K562 (cell line): ENCODE results near the gene UCHL1. TPM values are rescaled to one million over a fixed set of nuclear protein-coding genes. Genes with fewer than 3 reads are reported as not detected.

Source experiments
- ATAC-seq: fragments of 200-7000 bp; cut with Tn5 transposase; 3 replicates; pipeline ENCODE4 v1.9.1; 2020; ENCODE audit warnings: moderate library complexity
- BruUV-seq: library from RNA; stranded (reverse); fragments of 400-500 nt; replicated peaks from 2 replicates; lab custom pipeline; 2021; lab: Mats Ljungman, UMichigan
- CTCF ChIA-PET: fragments of 300-600 bp; formaldehyde crosslinking; extraction: SDS; loops from one replicate; lab custom pipeline; 2021; ENCODE audit warnings: low intra/inter-chr PET ratio; lab: Yijun Ruan, JAX
- POLR2A ChIA-PET: fragments of 300-600, 350-650 bp; sonication (Branson Sonifier 250); formaldehyde crosslinking; extraction: SDS; loops from one replicate; lab custom pipeline; 2021; ENCODE audit warnings: antibody characterized with exemption, inconsistent platforms; lab: Yijun Ruan, JAX
- DNase-seq, 4 experiments: peaks; one replicate each; pipeline versions ENCODE4 v3.0.0 to v3.0.0-alpha.2; 2011 to 2018; ENCODE audit warnings: low spot score in 3 of 4, mixed read lengths in 3 of 4; ENCODE audit errors: extremely low read depth in 1 of 4
- FAIRE-seq: peaks from 2 replicates; lab custom pipeline; 2011; peaks lifted over from hg19 to GRCh38; lab: Jason Lieb, UNC
- H2AFZ ChIP-seq: 2 replicates; pipeline ENCODE4 v1.6.0; 2011; ENCODE audit warnings: low read depth, low read length, control low read depth, inconsistent platforms
- H3K27ac ChIP-seq: fragments of 200-600 bp; 3 replicates; pipeline ENCODE4 v1.8.0; 2011; ENCODE audit warnings: low read depth, mild to moderate bottlenecking, control low read depth, inconsistent platforms, low read length, moderate library complexity, mixed read lengths; ENCODE audit errors: extremely low read depth
- H3K27me3 ChIP-seq, 2 experiments: fragments of 300-600 bp in 1 of 2; 2 replicates in 1 of 2; 3 replicates in 1 of 2; pipeline versions ENCODE4 v1.6.0 to v1.8.0; 2011; ENCODE audit warnings: inconsistent platforms in 2 of 2, low read length in 2 of 2, mild to moderate bottlenecking in 1 of 2, mixed read lengths in 1 of 2, moderate library complexity in 1 of 2; ENCODE audit not compliant: control insufficient read depth in 2 of 2, insufficient read depth in 2 of 2
- H3K36me3 ChIP-seq: fragments of 300-600 bp; 3 replicates; pipeline ENCODE4 v1.8.0; 2011; ENCODE audit warnings: mild to moderate bottlenecking, low read length, inconsistent platforms; ENCODE audit not compliant: control insufficient read depth, insufficient read depth
- H3K4me1 ChIP-seq, 2 experiments: fragments of 200-600 bp in 1 of 2; replicated peaks in 1 of 2; 2 replicates in 1 of 2; 3 replicates in 1 of 2; pipeline versions ENCODE4 v1.5.1 to v1.8.0; 2011; ENCODE audit warnings: inconsistent platforms in 2 of 2, low read length in 2 of 2, mild to moderate bottlenecking in 1 of 2, mixed read lengths in 1 of 2, moderate library complexity in 1 of 2; ENCODE audit not compliant: control insufficient read depth in 2 of 2, insufficient read depth in 2 of 2
- H3K4me2 ChIP-seq: 2 replicates; pipeline ENCODE4 v1.6.1; 2011; ENCODE audit warnings: low read length, control low read depth, inconsistent platforms, mixed read lengths; ENCODE audit not compliant: insufficient read depth
- H3K4me3 ChIP-seq: fragments of 200-600 bp; sonication (generic), shearing (Covaris generic); 2 replicates; pipeline ENCODE4 v1.5.1; 2016; ENCODE audit warnings: control low read depth, inconsistent platforms
- H3K79me2 ChIP-seq: fragments of 200-600 bp; 3 replicates; pipeline ENCODE4 v1.8.0; 2011; ENCODE audit warnings: low read length, inconsistent platforms; ENCODE audit not compliant: control insufficient read depth, insufficient read depth
- H3K9ac ChIP-seq, 2 experiments: 2 replicates each; pipeline versions ENCODE4 v1.6.0 to v1.6.1; 2011; ENCODE audit warnings: low read depth in 2 of 2, low read length in 2 of 2, control low read depth in 1 of 2, inconsistent platforms in 1 of 2, mild to moderate bottlenecking in 1 of 2, mixed read lengths in 1 of 2; ENCODE audit not compliant: insufficient read depth in 1 of 2
- H3K9me1 ChIP-seq: one replicate; pipeline ENCODE4 v1.6.0; 2011; ENCODE audit warnings: inconsistent platforms, mild to moderate bottlenecking, low read length, moderate library complexity; ENCODE audit not compliant: control insufficient read depth, insufficient read depth
- H3K9me3 ChIP-seq: replicated peaks from 2 replicates; pipeline ENCODE4 v1.5.1; 2011; ENCODE audit warnings: low read depth, low read length, inconsistent platforms; ENCODE audit not compliant: control insufficient read depth, insufficient read depth
- H4K20me1 ChIP-seq: replicated peaks from 2 replicates; pipeline ENCODE4 v1.6.1; 2011; ENCODE audit warnings: low read length, inconsistent platforms, mixed read lengths; ENCODE audit not compliant: control insufficient read depth, insufficient read depth
- ATF7 ChIP-seq: fragments of 450-650 bp; IDR thresholded peaks from 2 replicates; pipeline ENCODE4 v1.7.1; 2014; ENCODE audit warnings: mild to moderate bottlenecking, moderate library complexity
- FOXA1 ChIP-seq: fragments of 450-650 bp; IDR thresholded peaks from 2 replicates; pipeline ENCODE4 v1.6.1; 2016; ENCODE audit warnings: mild to moderate bottlenecking, borderline replicate concordance
- FOXP1 ChIP-seq: sonication (generic); formaldehyde crosslinking; IDR thresholded peaks from 2 replicates; pipeline ENCODE4 v1.8.0; 2022; ENCODE audit warnings: mild to moderate bottlenecking, missing genetic modification reagents
- HNRNPK ChIP-seq: fragments of 200-400 bp; formaldehyde crosslinking; IDR thresholded peaks from one replicate; pipeline ENCODE4 v1.6.1; 2018; ENCODE audit warnings: mild to moderate bottlenecking, low read depth, low read length; ENCODE audit not compliant: poor library complexity, severe bottlenecking
- KDM5B ChIP-seq: fragments of 200-600 bp; sonication (generic); IDR thresholded peaks from 2 replicates; pipeline ENCODE4 v1.6.1; 2012; ENCODE audit warnings: low read depth, mild to moderate bottlenecking, moderate library complexity, low read length, control low read depth, inconsistent platforms; ENCODE audit not compliant: insufficient replicate concordance
- MAFK ChIP-seq: IDR thresholded peaks from 2 replicates; pipeline ENCODE4 v1.6.1; 2011; ENCODE audit warnings: low read length, improper control_type of control experiment
- POLR2A ChIP-seq: fragments of 450-650 bp; conservative IDR thresholded peaks from 2 replicates; pipeline ENCODE4 v1.6.1; 2016
- POLR3G ChIP-seq: IDR thresholded peaks from 2 replicates; pipeline ENCODE4 v1.6.1; 2011; ENCODE audit not compliant: insufficient read length, insufficient replicate concordance; ENCODE audit errors: extremely low read depth
- TAF1 ChIP-seq: IDR thresholded peaks from 2 replicates; pipeline ENCODE4 v1.6.1; 2011; ENCODE audit warnings: mild to moderate bottlenecking, low read length, moderate library complexity; ENCODE audit not compliant: insufficient read depth, control insufficient read depth, severe bottlenecking; ENCODE audit errors: extremely low read depth
- ZNF79 ChIP-seq: fragments of 250-450 bp; sonication (Bioruptor Pico); IDR thresholded peaks from 2 replicates; pipeline ENCODE4 v1.4.0; 2020; ENCODE audit warnings: low read depth, mild to moderate bottlenecking, moderate library complexity
- WGBS: fragments of 100-300 bp; shearing (Covaris generic); methylation state at CpG from one replicate; pipeline ENCODE4 v1.1.6; 2016; ENCODE audit warnings: low coverage, mixed read lengths; ENCODE audit not compliant: insufficient coverage; ENCODE audit errors: missing lambda C conversion rate; 5-methylcytosine and 5-hydroxymethylcytosine counted together
- in situ Hi-C: fragments of 300-500 bp; cut with MboI; formaldehyde crosslinking; loops from 4 replicates; pipeline ENCODE4 v1.15.0; 2018; ENCODE audit warnings: inconsistent platforms, mixed read lengths
- intact Hi-C: fragments of 100-400 bp; cut with micrococcal nuclease; formaldehyde crosslinking; loops from 2 replicates; pipeline ENCODE4 v1.14.2; 2022
- polyA plus RNA-seq, 8 experiments: library from polyadenylated mRNA; depleted of rRNA in 4 of 8; stranded (reverse) in 5 of 8; unstranded in 3 of 8; fragments of >200 nt; fragmentation: Nextera tagmentation in 2 of 8; fragmentation: Illumina TruSeq in 1 of 8; extraction: Ambion mirVana in 2 of 8; extraction: Trizol in 1 of 8; gene quantifications; 2 replicates each; pipeline versions ENCODE4 v1.2.1 to v1.2.3, GENCODE V29; 2011 to 2014; ENCODE audit warnings: inconsistent platforms in 1 of 8, missing spikeins in 1 of 8
- total RNA-seq, 7 experiments: library from RNA; depleted of rRNA in 6 of 7; stranded (reverse); fragments of >200 nt in 6 of 7; fragmentation: Illumina TruSeq in 2 of 7; extraction: Trizol in 2 of 7; gene quantifications; 2 replicates each; pipeline versions ENCODE4 v1.2.1 to v1.2.3, GENCODE V29; 2011 to 2021; ENCODE audit warnings: low replicate concordance in 1 of 7
- TF ChIP-seq, protein P1 (sequence below): fragments of 250-450 bp; sonication (Bioruptor Pico); IDR thresholded peaks from 2 replicates; pipeline ENCODE4 v1.8.0; 2022; ENCODE audit warnings: inconsistent platforms
- TF ChIP-seq, protein P2 (sequence below): sonication (generic); formaldehyde crosslinking; IDR thresholded peaks from 2 replicates; pipeline ENCODE4 v1.8.0; 2022; ENCODE audit warnings: mild to moderate bottlenecking, missing genetic modification reagents
- TF ChIP-seq, protein P3 (sequence below): fragments of 150-350 bp; conservative IDR thresholded peaks from 2 replicates; pipeline ENCODE4 v1.6.1; 2014; ENCODE audit warnings: low read length
- TF ChIP-seq, protein P4 (sequence below): fragments of 250-450 bp; sonication (Bioruptor Pico); IDR thresholded peaks from 2 replicates; pipeline ENCODE4 v1.5.0; 2020; ENCODE audit warnings: mild to moderate bottlenecking

Gene UCHL1
- total and polyA plus RNA-seq, 9 of the 15 experiments (the other 6 are each of a cell fraction or from before 2014, with no cell fraction given): 0.42 TPM; not detected in 8

DNA sequence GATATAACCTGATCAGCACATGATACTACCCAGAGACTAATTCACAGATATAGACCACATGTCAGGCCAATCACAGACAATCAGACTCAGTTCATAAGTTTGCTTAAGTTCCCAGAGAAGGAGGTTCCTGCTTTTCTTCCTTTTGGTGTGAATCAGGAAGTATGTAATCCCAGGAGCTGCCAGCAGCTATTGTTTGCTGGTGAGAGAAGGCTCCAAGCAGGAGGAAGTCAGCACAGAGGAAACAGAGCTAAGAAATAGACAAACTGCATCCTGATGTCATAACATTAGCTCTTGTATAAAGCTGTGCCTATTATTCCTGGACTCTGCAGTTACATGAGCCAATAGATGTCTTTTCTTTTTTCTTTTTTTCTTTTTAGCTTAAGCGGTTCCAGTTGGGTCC lies 50.9 kb downstream of the UCHL1 start:
- DNase-seq: no peak
- no peak overlapping the region for H3K4me2 ChIP-seq
- H3K79me2 ChIP-seq: no peaks in the 10 kb centered on the region
- ChIA-PET CTCF (no interaction called here), POLR2A (no interaction called here)
- WGBS: 0% methylated on average over 1 of the region's 1 CpG
- no peaks in the 10 kb centered on the region for H3K36me3 ChIP-seq
- intact Hi-C loops (no loop called here), in situ Hi-C loops (no loop called here)
- ATAC-seq: no peak
- BruUV-seq: no TSS peak
- FAIRE-seq: no peak
- H3K9me1 ChIP-seq: no peaks in the 10 kb centered on the region
- H3K27ac ChIP-seq: no peak overlapping the region
- H3K27me3 ChIP-seq: no peaks in the 10 kb centered on the region; a peak in 1 of 5 replicates
- H3K4me3 ChIP-seq: no peak overlapping the region
- H2AFZ ChIP-seq: no peak overlapping the region
- no peaks in the 10 kb centered on the region for H4K20me1 ChIP-seq
- TF ChIP-seq MAFK: no peak
- no peak for TF ChIP-seq ZNF79 (CRISPR knock-in tag)
- TF ChIP-seq, protein P1, sequence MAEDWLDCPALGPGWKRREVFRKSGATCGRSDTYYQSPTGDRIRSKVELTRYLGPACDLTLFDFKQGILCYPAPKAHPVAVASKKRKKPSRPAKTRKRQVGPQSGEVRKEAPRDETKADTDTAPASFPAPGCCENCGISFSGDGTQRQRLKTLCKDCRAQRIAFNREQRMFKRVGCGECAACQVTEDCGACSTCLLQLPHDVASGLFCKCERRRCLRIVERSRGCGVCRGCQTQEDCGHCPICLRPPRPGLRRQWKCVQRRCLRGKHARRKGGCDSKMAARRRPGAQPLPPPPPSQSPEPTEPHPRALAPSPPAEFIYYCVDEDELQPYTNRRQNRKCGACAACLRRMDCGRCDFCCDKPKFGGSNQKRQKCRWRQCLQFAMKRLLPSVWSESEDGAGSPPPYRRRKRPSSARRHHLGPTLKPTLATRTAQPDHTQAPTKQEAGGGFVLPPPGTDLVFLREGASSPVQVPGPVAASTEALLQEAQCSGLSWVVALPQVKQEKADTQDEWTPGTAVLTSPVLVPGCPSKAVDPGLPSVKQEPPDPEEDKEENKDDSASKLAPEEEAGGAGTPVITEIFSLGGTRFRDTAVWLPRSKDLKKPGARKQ (CRISPR knock-in tag): no peak
- TF ChIP-seq FOXA1: no peak
- no peak for TF ChIP-seq FOXP1
- TF ChIP-seq ATF7: no peak
- TF ChIP-seq, protein P2, sequence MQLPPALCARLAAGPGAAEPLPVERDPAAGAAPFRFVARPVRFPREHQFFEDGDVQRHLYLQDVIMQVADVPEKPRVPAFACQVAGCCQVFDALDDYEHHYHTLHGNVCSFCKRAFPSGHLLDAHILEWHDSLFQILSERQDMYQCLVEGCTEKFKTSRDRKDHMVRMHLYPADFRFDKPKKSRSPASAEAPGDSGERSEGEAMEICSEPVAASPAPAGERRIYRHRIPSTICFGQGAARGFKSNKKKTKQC (CRISPR knock-in tag): no peak
- TF ChIP-seq POLR3G: no peak
- TF ChIP-seq, protein P3, sequence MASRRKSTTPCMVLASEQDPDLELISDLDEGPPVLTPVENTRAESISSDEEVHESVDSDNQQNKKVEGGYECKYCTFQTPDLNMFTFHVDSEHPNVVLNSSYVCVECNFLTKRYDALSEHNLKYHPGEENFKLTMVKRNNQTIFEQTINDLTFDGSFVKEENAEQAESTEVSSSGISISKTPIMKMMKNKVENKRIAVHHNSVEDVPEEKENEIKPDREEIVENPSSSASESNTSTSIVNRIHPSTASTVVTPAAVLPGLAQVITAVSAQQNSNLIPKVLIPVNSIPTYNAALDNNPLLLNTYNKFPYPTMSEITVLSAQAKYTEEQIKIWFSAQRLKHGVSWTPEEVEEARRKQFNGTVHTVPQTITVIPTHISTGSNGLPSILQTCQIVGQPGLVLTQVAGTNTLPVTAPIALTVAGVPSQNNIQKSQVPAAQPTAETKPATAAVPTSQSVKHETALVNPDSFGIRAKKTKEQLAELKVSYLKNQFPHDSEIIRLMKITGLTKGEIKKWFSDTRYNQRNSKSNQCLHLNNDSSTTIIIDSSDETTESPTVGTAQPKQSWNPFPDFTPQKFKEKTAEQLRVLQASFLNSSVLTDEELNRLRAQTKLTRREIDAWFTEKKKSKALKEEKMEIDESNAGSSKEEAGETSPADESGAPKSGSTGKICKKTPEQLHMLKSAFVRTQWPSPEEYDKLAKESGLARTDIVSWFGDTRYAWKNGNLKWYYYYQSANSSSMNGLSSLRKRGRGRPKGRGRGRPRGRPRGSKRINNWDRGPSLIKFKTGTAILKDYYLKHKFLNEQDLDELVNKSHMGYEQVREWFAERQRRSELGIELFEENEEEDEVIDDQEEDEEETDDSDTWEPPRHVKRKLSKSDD: no peak
- no peak for TF ChIP-seq KDM5B
- no peak for TF ChIP-seq HNRNPK
- TF ChIP-seq, protein P4, sequence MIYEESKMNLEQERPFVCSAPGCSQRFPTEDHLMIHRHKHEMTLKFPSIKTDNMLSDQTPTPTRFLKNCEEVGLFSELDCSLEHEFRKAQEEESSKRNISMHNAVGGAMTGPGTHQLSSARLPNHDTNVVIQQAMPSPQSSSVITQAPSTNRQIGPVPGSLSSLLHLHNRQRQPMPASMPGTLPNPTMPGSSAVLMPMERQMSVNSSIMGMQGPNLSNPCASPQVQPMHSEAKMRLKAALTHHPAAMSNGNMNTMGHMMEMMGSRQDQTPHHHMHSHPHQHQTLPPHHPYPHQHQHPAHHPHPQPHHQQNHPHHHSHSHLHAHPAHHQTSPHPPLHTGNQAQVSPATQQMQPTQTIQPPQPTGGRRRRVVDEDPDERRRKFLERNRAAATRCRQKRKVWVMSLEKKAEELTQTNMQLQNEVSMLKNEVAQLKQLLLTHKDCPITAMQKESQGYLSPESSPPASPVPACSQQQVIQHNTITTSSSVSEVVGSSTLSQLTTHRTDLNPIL: no peak
- TF ChIP-seq POLR2A: no peak
- no peak for TF ChIP-seq TAF1
- H3K9ac ChIP-seq: no peak overlapping the region
- H3K4me1 ChIP-seq: no peaks in the 10 kb centered on the region
- no peaks in the 10 kb centered on the region for H3K9me3 ChIP-seq
